Measurements from ENCODE around the gene NDC1.
"Not testable (repeated sequence)": the region's sequence is repeated elsewhere in the genome, so short reads cannot be mapped to it uniquely, and the experiment has no call there.

Gene NDC1, protein sequence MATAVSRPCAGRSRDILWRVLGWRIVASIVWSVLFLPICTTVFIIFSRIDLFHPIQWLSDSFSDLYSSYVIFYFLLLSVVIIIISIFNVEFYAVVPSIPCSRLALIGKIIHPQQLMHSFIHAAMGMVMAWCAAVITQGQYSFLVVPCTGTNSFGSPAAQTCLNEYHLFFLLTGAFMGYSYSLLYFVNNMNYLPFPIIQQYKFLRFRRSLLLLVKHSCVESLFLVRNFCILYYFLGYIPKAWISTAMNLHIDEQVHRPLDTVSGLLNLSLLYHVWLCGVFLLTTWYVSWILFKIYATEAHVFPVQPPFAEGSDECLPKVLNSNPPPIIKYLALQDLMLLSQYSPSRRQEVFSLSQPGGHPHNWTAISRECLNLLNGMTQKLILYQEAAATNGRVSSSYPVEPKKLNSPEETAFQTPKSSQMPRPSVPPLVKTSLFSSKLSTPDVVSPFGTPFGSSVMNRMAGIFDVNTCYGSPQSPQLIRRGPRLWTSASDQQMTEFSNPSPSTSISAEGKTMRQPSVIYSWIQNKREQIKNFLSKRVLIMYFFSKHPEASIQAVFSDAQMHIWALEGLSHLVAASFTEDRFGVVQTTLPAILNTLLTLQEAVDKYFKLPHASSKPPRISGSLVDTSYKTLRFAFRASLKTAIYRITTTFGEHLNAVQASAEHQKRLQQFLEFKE

DNA sequence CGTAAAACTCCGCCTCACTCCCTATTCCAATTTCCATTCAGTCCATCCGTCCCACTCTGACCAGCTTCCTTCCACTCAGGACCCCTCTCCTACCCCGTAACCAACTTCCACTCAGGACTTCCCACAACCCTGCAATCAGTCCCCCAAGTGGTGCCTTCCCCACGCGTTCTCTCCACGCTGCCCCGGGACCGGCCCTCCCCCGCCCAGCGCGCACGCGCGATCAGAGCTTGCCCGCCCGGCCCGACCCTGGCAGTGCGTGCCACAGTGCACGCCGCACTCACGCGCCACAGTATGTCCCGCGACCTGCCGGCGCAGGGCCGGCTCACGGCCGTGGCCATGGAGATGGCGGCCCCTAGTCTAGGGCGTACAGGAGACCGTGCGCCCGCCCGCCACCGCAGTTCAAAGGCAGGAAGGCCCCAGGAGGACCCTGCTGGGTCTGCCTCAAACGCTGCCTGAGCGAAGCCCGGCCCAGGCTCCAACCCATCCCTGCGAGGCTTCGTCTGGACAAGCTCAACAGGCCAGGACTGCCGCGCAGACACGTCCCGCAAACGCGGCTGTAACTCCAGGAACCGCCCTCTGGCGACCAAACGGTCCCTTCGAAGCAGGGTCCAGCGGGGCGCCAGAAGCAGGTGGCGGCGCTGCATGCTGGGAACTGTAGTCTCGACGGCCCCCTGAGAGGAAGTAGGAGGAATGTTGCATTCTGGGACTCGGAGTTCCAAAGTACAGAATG lies at the start of gene NDC1:
Gene NDC1, minus strand, starts transcription at position 373 of the 730 bp plus-strand sequence. Its CDS starts 35 bp downstream, at position 338.
- peak; percentile 96 for DNase-seq

DNA sequence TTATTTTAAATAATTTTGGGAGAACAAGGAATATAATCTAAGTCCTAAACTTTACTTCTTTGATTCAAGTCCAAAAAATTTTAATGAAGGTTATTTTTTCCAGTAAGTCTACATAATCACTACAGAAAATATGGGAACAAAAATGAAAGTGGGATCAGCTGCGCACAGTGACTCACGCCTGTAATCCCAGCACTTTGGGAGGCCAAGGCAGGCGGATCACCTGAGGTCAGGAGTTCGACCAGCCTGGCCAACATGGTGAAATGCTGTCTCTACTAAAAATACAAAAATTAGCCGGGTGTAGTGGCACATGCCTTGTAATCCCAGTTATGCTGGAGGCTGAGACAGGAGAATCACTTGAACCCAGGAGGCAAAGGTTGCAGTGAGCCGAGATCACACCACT lies 45.5 kb upstream of the NDC1 start:
- not testable (repeated sequence) for DNase-seq

DNA sequence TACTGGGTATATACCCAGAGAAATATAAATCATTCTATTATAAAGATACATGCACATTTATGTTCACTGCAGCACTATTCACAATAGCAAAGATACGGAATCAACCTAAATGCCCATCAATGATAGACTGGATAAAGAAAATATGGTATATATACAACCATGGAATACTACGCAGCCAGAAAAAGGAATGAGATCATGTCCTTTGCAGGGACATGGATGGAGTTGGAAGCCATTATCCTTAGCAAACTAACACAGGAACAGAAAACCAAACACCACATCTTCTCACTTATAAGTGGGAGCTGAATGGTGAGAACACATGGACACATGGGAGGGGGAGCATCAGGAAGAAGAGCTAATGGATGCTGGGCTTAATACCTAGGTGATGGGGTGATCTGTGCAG lies 43.8 kb upstream of the NDC1 start:
- DNase-seq: not testable (repeated sequence)

DNA sequence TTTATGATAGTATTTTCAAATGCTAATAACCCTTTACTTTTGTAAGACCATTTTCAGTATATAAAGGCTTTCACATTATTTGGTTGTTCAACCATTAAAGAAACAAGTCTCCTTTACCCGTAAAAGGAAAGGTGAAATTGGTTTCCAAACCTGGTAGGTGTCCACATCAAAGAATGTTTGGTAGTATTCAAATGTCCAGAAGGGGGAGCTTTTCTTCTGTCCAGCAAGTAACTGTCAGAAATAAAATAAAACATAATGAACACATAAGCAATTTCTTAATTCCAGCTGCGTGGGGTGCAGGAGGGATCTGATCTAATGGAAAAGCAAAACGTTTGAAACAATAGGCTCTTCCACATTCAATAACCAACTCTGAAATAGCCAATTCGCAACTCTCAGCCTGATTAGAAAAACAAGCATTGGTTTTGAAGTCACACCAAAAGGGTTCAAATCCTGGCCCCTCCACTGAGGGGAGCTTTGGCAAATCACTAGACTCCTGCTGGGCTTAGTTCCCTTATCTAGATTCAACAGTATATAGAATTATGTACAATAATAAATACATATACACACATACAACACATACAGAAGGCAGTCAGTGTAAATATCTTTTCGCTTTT lies 40.5 kb upstream of the NDC1 start:
- peak; percentile 71 for DNase-seq

DNA sequence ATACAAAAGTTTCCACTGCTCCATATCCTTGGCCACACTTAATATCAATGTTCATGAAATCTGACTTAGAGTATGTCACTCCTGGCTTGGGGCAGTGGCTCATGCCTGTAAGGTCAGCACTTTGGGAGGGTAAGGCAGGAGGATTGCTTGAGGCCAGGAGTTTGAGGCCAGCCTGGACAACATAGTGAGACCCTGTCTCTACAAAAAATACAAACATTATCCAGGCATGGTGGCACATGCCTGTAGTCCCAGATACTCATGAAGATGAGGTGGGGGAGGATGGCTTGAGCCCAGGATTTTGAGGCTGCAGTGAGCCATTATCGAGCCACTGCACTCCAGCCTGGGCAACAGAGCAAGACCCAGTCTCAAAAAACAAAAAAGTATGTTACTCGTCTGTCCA lies 37.1 kb upstream of the NDC1 start:
- DNase-seq: not testable (repeated sequence)

DNA sequence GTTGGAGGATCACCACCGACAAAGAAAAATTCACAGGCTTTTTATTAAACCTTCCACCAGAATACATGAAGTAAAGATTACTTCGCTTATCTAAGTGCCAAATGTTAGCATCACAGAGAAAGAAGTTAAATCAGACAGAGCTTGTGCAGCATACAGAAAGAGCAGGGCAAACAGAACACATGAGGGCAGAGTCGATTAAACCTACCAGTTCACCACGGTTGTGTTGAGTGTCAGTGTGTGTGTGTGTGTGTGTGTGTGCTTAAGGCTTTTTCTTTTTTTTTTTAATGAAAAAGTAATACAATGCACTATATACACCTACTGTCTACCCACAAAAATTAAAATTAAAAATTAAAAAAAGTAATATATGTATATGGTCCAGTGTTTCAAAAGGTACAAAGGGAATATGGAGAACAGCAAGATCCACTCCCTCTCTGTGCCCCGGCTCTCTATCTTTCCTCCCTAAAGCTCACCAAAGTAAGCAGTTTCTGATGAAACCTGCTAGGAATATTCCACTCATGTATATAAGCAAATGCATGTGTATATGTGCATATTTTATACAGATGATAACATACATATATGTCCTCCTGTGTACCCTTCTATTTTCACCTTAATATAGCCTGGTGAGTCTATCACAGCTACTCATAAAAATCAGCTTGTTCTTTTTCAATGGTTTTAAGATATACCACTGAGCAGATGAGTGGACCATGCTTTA lies 33.8 kb upstream of the NDC1 start:
- no peak for DNase-seq

DNA sequence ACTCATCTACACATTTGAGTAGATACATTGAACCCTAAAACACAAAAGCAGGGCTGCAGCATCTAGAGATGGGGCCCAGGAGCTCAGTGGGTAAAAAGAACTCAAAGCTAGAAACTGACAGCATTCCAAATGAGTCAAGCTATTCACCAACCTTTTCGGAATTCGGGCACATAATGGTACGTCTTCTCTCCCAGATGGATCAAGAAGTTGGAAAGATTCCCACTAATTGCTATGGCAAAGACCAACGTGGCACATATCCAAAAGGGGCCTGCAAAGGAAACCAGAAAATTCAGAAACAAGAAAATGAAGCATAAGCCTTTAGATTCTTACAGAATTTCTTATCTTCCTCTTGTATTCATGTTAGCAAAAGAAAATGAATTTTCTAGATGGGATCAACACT lies 33.1 kb upstream of the NDC1 start:
- no peak for DNase-seq

DNA sequence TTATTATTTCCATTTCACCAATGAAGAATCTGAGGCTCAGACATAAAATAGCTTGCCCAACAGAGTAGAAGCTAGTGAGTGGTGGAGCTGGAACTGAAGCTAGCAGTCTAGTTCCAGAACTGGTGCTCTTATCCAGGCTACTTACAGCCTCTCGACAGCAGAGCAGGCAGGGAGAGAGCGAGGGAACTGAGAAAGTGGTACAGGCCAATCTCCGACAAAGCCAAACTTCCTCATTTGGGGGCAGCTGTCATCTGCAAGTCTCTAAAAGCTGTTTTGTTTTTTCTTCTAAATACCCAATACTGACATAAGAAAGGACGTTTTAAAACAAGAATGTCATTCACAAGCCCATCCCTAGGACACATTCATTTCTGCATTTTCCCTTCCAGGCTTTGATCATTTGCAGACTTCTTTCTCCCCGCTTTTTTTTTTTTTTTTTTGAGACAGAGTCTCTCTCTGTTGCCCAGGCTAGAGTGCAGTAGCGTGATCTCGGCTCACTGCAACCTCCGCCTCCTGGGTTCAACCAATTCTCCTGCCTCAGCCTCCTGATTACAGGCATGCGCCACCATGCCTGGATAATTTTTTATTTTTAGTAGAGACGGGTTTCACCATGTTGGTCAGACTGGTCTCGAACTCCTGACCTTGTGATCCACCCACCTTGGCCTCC lies 31.5 kb upstream of the NDC1 start:
- DNase-seq: no peak

DNA sequence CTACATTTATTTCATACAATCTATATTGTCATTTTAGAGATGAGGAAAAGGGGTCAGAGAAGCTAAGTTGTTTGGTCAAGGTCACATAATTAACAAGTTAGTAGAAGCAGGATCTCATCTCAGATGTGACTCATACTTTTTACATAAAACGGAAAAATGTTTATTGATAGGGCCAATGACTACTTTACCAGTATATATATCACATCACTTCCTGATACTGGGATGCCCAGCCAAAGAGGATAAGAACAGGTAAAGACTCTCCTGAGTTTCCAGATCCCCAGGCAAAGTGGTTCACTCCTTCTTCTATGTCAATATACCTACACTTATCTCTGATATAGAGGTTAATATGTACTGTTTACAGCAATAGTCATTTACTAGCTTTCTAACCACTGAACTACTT lies 30.5 kb upstream of the NDC1 start:
- no peak for DNase-seq

DNA sequence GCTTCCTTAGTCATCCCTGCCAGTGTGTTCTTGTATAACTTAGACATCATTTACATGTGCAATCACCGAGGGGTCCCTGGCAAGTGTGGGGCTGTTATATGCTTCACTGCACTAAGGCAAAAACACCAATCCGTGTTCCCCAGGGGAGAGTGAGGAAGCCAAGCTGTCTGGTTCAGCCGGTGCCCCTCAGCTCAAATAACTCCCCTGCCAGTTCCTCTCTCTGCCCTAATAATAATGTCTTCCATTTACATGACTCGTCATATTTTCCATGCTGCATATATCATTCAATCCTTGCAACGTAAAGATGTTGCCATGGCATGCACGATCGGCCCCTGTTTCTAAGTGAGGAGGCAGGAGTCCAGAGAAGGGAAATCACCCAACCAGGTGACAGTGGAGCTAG lies 24.4 kb upstream of the NDC1 start:
- no peak for DNase-seq

DNA sequence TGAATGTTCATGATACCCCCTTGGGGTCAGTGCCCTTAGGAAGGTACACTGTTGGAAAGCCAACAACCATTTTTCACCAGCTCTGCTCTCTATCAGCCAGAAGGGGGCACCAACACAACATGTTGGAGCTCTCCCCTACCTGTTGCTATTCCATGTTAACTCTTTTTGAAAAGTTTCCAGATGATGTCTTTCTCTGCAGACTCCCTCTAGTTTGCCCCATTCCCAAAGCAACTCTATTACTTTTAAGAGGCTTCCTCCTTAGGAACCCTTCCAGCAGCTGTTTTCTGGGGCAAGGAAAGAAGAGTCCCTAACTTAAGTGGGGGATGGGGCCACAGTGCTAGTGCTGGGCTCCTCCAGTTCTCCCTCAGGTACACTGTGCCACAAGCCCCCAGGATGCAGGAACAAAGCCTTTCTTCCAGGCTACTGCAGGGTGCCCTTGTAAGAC lies 22.9 kb upstream of the NDC1 start:
- DNase-seq: peak; percentile 77

DNA sequence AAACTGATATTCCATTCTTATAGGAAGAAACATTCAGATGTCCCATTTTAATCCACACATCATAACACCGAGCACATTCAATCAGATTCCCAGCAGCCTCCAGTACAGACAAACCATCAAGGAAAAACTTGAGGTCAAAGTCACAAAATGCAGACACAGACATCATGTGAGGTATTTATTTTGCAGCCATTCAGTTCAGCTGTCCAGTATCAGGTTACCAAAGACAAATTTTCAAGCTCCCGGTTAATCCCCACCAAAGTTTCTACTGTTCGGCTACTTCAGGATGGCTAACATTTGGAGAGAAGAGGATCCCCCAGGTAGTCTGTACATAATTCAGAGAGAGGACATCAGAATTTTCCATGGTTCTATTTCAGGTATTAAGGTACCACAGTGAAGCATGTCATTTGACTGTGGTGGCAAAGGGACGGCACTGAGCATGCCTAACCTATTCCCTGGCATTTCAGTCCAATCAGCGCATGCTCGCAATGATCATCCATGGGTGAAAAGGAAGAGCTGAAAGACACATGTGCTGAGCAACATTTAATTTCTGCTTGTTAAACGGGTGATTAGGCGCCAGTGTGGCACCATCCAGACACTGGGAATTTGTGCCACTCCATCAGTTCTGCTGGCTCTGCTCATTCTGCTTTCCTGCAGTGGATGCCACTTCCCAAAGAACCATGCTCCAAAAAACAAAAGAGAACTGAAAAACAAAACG lies 13.6 kb upstream of the NDC1 start:
- no peak for DNase-seq

DNA sequence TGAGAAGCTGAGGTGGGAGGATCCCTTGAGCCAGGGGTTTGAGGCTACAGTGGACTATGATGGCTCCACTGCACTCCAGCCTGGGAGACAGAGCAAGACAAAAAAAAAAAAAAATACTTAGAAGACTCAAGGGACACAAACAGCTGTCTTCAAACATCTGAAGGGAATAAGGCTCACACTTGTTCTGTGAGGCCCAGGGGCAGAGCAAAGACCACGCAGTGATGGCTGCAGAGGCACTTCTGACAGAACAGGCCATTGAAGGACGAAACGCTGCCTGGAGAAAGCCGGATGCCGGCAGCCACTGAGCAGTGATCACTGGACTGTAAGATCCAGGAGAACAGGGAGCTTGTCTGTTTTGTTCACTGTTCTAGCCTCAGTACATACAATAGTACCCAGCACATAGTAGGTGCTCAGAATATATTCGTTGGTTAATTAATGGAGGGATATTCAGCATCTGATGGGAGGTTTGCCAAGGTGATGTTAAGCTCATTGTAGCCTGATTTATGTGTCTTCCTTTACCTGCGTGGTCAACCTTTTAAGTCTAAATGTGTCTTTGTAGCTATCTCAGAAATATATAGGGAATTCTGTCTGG lies 12.1 kb upstream of the NDC1 start:
- no peak for DNase-seq

DNA sequence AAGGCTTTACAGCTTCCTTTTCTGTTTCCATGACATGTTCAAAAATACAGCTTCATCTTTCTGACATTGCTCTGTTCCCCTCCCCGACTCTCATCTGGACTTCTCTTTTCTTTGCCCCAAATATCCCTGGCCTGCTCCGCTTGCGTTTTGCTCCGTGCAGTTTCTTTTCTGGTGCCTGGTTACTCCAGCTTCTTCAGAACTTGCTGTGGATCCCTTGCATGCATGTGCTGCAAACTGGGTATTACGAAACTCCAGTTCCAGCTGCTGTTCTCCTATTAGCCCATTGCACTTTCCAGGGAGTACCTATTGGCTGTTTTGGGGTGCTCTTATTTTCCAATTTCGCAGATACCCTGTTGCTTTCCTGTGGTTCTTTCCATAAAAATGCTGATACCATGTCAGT lies 9.9 kb upstream of the NDC1 start:
- no peak for DNase-seq

DNA sequence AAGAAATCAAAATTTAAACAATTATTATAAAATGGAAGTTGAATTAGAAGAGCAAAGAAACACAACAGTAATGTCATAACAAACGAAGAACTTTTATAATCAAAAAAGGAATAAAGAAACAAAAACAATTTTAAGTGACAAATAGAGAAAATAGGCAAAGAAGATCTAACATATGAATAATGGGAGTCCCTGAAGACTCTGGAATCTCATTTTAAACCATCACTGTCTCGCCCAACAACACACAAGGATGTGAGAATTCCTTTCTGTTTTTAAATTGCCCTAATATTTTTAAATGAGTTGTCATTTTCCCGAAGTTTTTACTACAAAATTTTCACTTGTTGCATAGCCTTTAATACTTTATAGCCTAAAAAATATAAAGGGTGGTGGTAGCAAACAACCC lies 4.3 kb upstream of the NDC1 start:
- no peak for DNase-seq

DNA sequence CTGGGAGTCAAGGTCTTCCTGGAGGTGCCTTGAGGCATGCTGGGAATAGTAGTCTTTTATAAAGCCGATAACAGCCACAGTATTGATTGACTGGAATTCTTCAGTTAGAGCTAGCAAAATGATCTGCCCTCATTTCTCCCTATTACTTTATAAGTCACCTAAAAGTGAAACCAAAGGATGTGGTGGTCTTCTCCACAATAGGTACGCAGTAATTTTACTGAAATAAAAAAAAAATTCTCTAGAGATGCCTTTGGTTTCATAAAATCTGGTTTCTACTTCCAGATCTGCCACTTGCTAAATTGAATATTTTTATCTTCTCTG lies 518 bp upstream of the NDC1 start:
- no peak for DNase-seq

DNA sequence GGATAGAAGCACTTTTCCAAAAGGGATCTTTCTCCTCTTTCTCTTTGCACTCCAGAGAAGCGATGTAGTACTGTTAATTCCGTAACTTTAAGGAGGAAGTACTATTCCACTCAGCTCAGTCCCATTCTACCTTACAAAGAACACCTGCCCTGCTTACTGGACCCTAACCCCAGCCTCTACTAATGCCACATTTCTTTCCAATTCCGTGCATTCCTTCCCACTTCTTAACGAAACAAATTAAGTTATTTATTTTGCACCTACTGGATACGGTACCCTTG lies 511 bp downstream of the NDC1 start:
- peak; percentile 21 for DNase-seq

DNA sequence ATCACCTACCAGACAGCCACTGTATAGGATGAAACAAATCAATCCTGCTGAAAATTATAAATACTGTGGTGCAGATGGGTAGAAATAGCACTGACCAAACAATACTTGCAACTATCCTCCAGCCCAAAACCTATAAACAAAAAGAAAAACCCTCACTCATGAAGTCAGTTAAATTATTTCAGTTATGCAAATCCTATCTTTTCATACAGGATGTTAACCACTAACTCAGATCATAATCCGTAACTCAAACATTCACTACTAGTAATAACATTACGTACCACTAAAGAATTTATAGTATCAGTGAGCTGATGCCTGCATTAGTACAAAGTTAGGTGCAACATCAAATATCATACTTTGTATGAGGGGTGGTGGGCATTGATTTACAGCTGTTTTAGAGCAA lies 2.6 kb downstream of the NDC1 start:
- no peak for DNase-seq

DNA sequence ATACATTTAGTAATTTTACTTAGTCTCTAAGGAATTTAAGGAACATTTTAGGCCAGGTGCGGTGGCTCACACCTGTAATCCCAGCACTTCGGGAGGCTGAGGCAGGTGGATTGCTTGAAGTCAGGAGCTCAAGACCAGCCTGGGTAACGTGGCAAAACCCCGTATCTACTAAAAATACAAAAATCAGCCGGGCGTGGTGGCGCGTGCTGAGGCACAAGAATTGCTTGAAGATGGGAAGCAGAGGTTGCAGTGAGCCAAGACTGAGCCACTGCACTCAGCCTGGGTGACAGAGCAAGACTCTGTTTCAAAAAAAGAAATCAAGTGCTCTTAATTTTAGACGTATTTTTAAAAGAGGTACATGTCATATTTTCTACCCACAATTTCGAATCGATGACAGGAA lies 3.3 kb downstream of the NDC1 start:
- no peak for DNase-seq

DNA sequence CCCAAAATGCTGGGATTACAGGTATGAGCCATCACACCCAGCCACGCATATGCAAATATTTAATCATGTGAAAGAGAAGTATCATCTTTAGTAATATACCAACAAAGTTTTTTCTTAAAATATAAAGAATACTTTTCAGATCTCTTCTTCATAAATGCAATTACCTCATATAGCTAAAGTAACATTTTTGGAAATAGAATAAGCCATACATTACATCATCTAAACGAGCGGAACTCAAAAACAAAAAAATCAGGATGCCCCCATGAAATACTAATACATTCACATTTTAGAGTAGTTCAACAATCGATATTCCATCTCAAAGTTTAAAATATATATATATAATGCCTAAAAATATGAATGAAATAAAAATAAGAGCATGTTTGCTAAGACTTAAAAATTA lies 4.7 kb downstream of the NDC1 start:
- no peak for DNase-seq

DNA sequence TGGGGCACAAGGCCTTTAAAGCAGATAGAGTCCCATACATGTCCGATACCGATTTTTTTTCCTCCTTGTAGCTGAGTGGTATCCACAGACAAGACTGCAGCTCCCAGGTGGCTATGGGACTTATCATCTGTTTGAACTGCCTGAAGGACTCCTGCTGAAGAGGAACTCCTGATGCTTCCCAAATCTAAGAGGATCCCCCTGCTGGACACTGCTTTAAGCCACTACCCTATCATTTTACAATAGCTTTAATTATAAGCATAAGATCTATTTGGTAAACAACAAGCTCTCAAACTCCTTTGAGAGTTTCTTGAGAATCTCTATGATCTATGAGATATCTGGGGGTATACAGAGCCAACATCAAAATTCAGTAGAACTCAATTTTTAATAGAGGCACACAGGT lies 11.7 kb downstream of the NDC1 start:
- DNase-seq: no peak

DNA sequence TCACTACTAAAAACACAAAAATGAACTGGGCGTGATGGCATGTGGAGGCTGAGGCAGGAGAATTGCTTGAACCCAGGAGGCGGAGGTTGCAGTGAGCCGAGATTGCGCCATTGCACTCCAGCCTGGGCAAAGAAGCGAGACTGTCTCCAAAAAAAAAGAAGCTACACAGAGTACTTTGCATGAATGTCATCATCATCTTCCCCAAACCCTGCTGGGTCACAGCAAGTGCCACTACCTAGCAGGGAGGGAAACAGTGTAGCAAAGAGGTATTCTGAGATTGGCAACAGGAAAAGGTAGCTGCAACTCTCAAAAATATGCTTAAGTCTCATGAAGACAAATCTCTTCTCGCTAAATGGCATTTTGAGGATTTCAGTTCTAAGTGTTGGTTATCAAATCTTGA lies 12.8 kb downstream of the NDC1 start:
- DNase-seq: no peak
